PC-9 (cell line): ENCODE measurements around the gene COL27A1. TPM values are rescaled to one million over a fixed set of nuclear protein-coding genes. Genes with fewer than 3 reads are reported as not detected.

Experiments
- BruUV-seq: library from RNA; stranded (reverse); fragments of 400-500 nt; replicated peaks from 2 replicates; lab custom pipeline; 2021; lab: Mats Ljungman, UMichigan
- CTCF ChIA-PET: fragments of 300-600 bp; sonication (Branson Sonifier 250); formaldehyde crosslinking; loops from one replicate; lab custom pipeline; 2022; ENCODE audit warnings: antibody characterized with exemption; lab: Charles Lee
- POLR2A ChIA-PET: fragments of 300-600 bp; sonication (Branson Sonifier 250); formaldehyde crosslinking; loops from one replicate; lab custom pipeline; 2022; ENCODE audit warnings: antibody characterized with exemption; ENCODE audit not compliant: unreplicated experiment; lab: Charles Lee
- DNase-seq, 2 experiments: peaks; one replicate each; pipeline versions ENCODE4 v3.0.0 to v3.0.0-alpha.2; 2015 to 2022; ENCODE audit warnings: mixed read lengths in 1 of 2
- H2AFZ ChIP-seq: fragments of 200-600 bp; sonication (generic); 2 replicates; pipeline ENCODE4 v1.8.1; 2017; ENCODE audit warnings: antibody characterized with exemption
- H3F3A ChIP-seq: fragments of 200-600 bp; sonication (generic); 2 replicates; pipeline ENCODE4 v1.8.1; 2017; ENCODE audit warnings: antibody characterized with exemption, mild to moderate bottlenecking, low read depth; ENCODE audit not compliant: insufficient read depth
- H3K27ac ChIP-seq: fragments of 200-600 bp; sonication (generic); 2 replicates; pipeline ENCODE4 v1.6.1; 2016; ENCODE audit warnings: mixed run types
- H3K27me3 ChIP-seq: fragments of 200-600 bp; sonication (generic); 2 replicates; pipeline ENCODE4 v1.6.1; 2016; ENCODE audit warnings: low read depth, mixed run types; ENCODE audit not compliant: insufficient read depth
- H3K36me3 ChIP-seq: fragments of 200-600 bp; sonication (generic); 2 replicates; pipeline ENCODE4 v1.6.1; 2016; ENCODE audit warnings: low read depth, mixed run types
- H3K4me1 ChIP-seq: fragments of 200-600 bp; sonication (generic); replicated peaks from 2 replicates; pipeline ENCODE4 v1.6.1; 2016; ENCODE audit warnings: mixed run types; ENCODE audit not compliant: insufficient read depth
- H3K4me2 ChIP-seq: fragments of 200-600 bp; sonication (generic); 2 replicates; pipeline ENCODE4 v1.6.1; 2017; ENCODE audit warnings: mixed run types
- H3K4me3 ChIP-seq: fragments of 200-600 bp; sonication (generic); 2 replicates; pipeline ENCODE4 v1.6.1; 2016; ENCODE audit warnings: mixed run types
- H3K79me2 ChIP-seq: fragments of 200-600 bp; sonication (generic); 2 replicates; pipeline ENCODE4 v1.6.1; 2017; ENCODE audit warnings: low read depth, mixed run types
- H3K9me2 ChIP-seq: fragments of 200-600 bp; sonication (generic); 2 replicates; pipeline ENCODE4 v1.8.1; 2017; ENCODE audit warnings: mild to moderate bottlenecking; ENCODE audit not compliant: insufficient read depth
- H3K9me3 ChIP-seq: fragments of 200-600 bp; sonication (generic); 2 replicates; pipeline ENCODE4 v1.8.1; 2016; ENCODE audit warnings: low read depth; ENCODE audit not compliant: insufficient read depth
- H4K20me1 ChIP-seq: fragments of 200-600 bp; sonication (generic); 2 replicates; pipeline ENCODE4 v1.8.1; 2017; ENCODE audit not compliant: insufficient read depth
- EZH2 ChIP-seq: fragments of 200-600 bp; sonication (generic); IDR thresholded peaks from 2 replicates; pipeline ENCODE4 v1.8.0; 2017; ENCODE audit warnings: antibody characterized with exemption, low read depth
- intact Hi-C: fragments of 100-400 bp; cut with micrococcal nuclease; formaldehyde crosslinking; loops from one replicate; pipeline ENCODE4 v1.10.0; 2022; ENCODE audit not compliant: unreplicated experiment
- total RNA-seq: library from RNA; stranded (reverse); gene quantifications from 2 replicates; pipeline ENCODE4 v1.2.3, GENCODE V29; 2021
- TF ChIP-seq, protein P1 (sequence below): fragments of 200-600 bp; sonication (generic); conservative IDR thresholded peaks from 2 replicates; pipeline ENCODE4 v1.6.1; 2017; ENCODE audit warnings: mixed run types, antibody characterized with exemption, mild to moderate bottlenecking, moderate library complexity

COL27A1 gene
- total RNA-seq, 1 experiment from 2014 or later = 0.39 TPM

DNA sequence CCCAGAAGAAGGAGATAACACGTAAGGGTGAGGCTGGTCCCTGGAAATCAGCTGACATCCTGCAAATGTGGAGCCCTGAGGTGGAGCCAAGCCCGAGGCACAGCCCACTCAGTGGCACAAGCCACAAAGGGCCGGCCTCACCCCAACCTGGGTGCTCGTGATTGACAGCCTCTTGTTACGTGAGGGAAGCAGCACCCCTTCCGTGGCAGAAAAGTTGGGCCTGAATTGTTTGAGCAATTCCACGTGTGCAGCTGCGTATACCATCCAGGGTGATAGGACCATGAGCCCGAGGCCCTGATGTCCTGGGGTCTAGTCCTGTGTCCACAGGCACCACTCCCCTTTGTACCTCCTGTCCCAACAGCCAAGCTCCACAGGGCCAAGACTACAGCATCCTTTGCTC lies 179.2 kb downstream of the COL27A1 start:
- Histone ChIP-seq H3K79me2 (no peaks in the 10 kb centered on the region), H3K4me1 (no peaks in the 10 kb centered on the region), H3K9me3 (no peaks in the 10 kb centered on the region), H4K20me1 (no peaks in the 10 kb centered on the region), H3K9me2 (no peaks in the 10 kb centered on the region), H2AFZ (no peak overlapping the region), H3K27me3 (no peaks in the 10 kb centered on the region), H3K27ac (no peak overlapping the region), H3K4me2 (no peak overlapping the region), H3F3A (no peaks in the 10 kb centered on the region), H3K4me3 (no peak overlapping the region), H3K36me3 (no peaks in the 10 kb centered on the region)
- no peak for DNase-seq
- POLR2A ChIA-PET = no interaction called here
- intact Hi-C loops = no loop called here
- TF ChIP-seq, protein P1, sequence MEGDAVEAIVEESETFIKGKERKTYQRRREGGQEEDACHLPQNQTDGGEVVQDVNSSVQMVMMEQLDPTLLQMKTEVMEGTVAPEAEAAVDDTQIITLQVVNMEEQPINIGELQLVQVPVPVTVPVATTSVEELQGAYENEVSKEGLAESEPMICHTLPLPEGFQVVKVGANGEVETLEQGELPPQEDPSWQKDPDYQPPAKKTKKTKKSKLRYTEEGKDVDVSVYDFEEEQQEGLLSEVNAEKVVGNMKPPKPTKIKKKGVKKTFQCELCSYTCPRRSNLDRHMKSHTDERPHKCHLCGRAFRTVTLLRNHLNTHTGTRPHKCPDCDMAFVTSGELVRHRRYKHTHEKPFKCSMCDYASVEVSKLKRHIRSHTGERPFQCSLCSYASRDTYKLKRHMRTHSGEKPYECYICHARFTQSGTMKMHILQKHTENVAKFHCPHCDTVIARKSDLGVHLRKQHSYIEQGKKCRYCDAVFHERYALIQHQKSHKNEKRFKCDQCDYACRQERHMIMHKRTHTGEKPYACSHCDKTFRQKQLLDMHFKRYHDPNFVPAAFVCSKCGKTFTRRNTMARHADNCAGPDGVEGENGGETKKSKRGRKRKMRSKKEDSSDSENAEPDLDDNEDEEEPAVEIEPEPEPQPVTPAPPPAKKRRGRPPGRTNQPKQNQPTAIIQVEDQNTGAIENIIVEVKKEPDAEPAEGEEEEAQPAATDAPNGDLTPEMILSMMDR = no peak
- TF ChIP-seq EZH2 = no peak
- CTCF ChIA-PET = no interaction called here
- BruUV-seq = no TSS peak

DNA sequence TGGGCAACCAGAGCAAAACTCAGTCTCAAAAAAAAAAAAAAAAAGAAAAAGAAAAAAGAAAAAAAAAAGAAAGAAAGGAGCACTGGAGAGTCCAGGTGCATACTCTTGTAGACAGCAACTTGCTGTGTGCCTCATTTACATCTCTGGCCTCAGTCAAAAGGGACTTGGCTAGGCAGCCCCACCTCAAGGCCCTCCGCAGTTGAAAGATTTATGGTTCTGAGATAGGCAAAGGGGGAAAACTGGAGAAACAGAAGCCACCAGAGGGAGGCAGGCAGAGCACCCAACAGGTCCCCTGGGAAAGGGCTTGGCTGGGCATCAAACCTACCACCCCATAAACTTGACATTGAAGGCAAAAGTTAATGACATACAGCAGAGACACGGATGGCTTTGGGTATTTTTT lies 180.4 kb downstream of the COL27A1 start:
- Histone ChIP-seq H3K4me3 (no peak overlapping the region), H3K9me2 (no peaks in the 10 kb centered on the region), H3K27ac (no peak overlapping the region), H4K20me1 (no peaks in the 10 kb centered on the region), H3K36me3 (no peaks in the 10 kb centered on the region), H3K79me2 (no peaks in the 10 kb centered on the region), H3F3A (no peaks in the 10 kb centered on the region), H2AFZ (no peak overlapping the region), H3K9me3 (no peaks in the 10 kb centered on the region), H3K27me3 (no peaks in the 10 kb centered on the region), H3K4me1 (no peaks in the 10 kb centered on the region), H3K4me2 (no peak overlapping the region)
- no peak for DNase-seq
- no TSS peak for BruUV-seq
- intact Hi-C loops = no loop called here
- CTCF ChIA-PET = no interaction called here
- POLR2A ChIA-PET = no interaction called here
- no peak for TF ChIP-seq EZH2
- TF ChIP-seq, protein P1 = no peak

GRCh38 chr9:114336157-114336556 lies 180.8 kb downstream of the COL27A1 start:
- Histone ChIP-seq H3K4me3 (no peak overlapping the region), H3K27ac (no peak overlapping the region), H3K27me3 (no peaks in the 10 kb centered on the region), H4K20me1 (no peaks in the 10 kb centered on the region), H2AFZ (no peak overlapping the region), H3F3A (no peaks in the 10 kb centered on the region), H3K79me2 (no peaks in the 10 kb centered on the region), H3K4me2 (no peak overlapping the region), H3K4me1 (no peaks in the 10 kb centered on the region), H3K9me2 (no peaks in the 10 kb centered on the region), H3K9me3 (no peaks in the 10 kb centered on the region), H3K36me3 (no peaks in the 10 kb centered on the region)
- CTCF ChIA-PET = no interaction called here
- POLR2A ChIA-PET = no interaction called here
- intact Hi-C loops = no loop called here
- TF ChIP-seq, protein P1 = no peak
- no peak for TF ChIP-seq EZH2
- BruUV-seq = no TSS peak
- no peak for DNase-seq
